ENCODE data around the gene ABCA9. TPM values are rescaled to one million over a fixed set of nuclear protein-coding genes. Genes with fewer than 3 reads are reported as not detected.
"Not testable (repeated sequence)": the region's sequence is repeated elsewhere in the genome, so short reads cannot be mapped to it uniquely, and the experiment has no call there.

ABCA9 gene
- total RNA-seq, 4 donors from 2014 or later, result 5.8 to 23.8 (median 13.9) TPM

DNA sequence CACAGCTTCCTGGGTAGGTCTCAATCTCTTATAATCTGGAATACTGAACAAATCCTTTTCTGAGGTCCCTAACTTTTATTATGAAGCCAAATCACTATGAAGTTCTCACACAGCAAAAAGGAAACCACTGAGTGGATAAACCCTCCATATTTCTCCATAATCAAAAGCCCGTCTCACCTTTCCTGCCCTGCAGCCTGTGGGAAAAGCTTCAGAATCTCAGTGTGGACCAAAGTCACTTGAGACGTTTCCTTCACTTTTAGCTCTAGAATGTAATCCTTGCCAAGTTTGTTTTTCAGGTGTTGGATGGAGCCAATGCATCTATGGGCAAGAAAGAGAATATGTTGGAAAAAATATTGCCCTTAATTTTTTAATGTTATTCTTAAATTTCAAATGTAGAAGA, 22.0 kb upstream of the ABCA9 start:
- H3K9me3 ChIP-seq, result no peaks in the 10 kb centered on the region

DNA sequence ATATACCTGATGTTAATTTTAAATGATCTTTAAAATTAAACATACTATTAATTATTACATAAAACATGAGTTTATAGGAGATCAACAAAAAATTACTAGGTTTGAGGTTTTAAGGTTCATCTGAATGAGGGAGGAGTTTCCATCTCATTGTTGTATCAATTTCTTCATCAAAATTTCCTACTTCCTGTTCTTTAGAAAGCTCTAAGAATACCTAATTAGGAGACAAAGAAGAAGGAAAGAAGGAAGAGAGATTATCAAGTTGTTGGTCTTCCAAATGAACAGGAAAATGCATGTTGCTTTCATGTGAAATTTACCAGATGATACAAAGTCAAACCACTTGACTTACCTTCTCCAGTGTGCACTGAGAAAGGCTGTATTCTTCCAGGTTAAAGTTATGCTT, 18.1 kb upstream of the ABCA9 start:
- TF ChIP-seq, protein P1, sequence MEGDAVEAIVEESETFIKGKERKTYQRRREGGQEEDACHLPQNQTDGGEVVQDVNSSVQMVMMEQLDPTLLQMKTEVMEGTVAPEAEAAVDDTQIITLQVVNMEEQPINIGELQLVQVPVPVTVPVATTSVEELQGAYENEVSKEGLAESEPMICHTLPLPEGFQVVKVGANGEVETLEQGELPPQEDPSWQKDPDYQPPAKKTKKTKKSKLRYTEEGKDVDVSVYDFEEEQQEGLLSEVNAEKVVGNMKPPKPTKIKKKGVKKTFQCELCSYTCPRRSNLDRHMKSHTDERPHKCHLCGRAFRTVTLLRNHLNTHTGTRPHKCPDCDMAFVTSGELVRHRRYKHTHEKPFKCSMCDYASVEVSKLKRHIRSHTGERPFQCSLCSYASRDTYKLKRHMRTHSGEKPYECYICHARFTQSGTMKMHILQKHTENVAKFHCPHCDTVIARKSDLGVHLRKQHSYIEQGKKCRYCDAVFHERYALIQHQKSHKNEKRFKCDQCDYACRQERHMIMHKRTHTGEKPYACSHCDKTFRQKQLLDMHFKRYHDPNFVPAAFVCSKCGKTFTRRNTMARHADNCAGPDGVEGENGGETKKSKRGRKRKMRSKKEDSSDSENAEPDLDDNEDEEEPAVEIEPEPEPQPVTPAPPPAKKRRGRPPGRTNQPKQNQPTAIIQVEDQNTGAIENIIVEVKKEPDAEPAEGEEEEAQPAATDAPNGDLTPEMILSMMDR (IDR thresholded peaks at IDR 0.05), result no peak
- TF ChIP-seq POLR2AphosphoS5 (IDR thresholded peaks at IDR 0.05) (no peak), EP300 (IDR thresholded peaks at IDR 0.05; ENCODE audit: low read depth) (no peak), POLR2A (IDR thresholded peaks at IDR 0.05) (no peak)
- DNase-seq, result no peak
- H3K36me3 ChIP-seq, result peaks cover 0 to 9% (median 4%) of the 10 kb centered on the region in 4 donors
- intact Hi-C loops (cut with DNase I; ENCODE audit: low total_unique reads) (no loop called here), in situ Hi-C loops (cut with MboI; ENCODE audit: low pct_ligation_motif_present in 1 of 4, low pct_unique_long_range_greater_than_20kb in 1 of 4, low sequenced_read_pairs in 3 of 4) (loop anchor here in 1 of 4 donors (25.0 kb wide), 1 partner anchor 108 kb away; no protein-coding TSS in a partner anchor)
- no peak overlapping the region for H3K4me3 ChIP-seq
- no peaks in the 10 kb centered on the region for H3K9me3 ChIP-seq
- no peak overlapping the region for H3K27ac ChIP-seq
- H3K4me1 ChIP-seq, result no peaks in the 10 kb centered on the region
- no peaks in the 10 kb centered on the region for H3K27me3 ChIP-seq

More for the DNA sequence above, 22.0 kb upstream of the ABCA9 start:
- TF ChIP-seq EP300 (IDR thresholded peaks at IDR 0.05; ENCODE audit: low read depth), result no peak
- no peak for TF ChIP-seq POLR2A (IDR thresholded peaks at IDR 0.05)
- TF ChIP-seq POLR2AphosphoS5 (IDR thresholded peaks at IDR 0.05), result no peak
- TF ChIP-seq, protein P1 (IDR thresholded peaks at IDR 0.05), result no peak
- DNase-seq, result no peak
- H3K27ac ChIP-seq, result no peak overlapping the region
- intact Hi-C loops (cut with DNase I; ENCODE audit: low total_unique reads), result no loop called here
- in situ Hi-C loops (cut with MboI; ENCODE audit: low pct_ligation_motif_present in 1 of 4, low pct_unique_long_range_greater_than_20kb in 1 of 4, low sequenced_read_pairs in 3 of 4), result loop anchor here in 1 of 4 donors (25.0 kb wide), 1 partner anchor 105 kb away; no protein-coding TSS in a partner anchor
- H3K4me1 ChIP-seq, result no peaks in the 10 kb centered on the region
- H3K4me3 ChIP-seq, result no peak overlapping the region
- WGBS, 2 donors (ENCODE audit: low coverage in 1 of 2), result 94% methylated on average over 2 of the region's 2 CpGs; no CpG with 5 or more reads in 1 of the 2 donors
- H3K27me3 ChIP-seq, result no peaks in the 10 kb centered on the region
- peaks cover 0 to 9% (median 4%) of the 10 kb centered on the region in 4 donors for H3K36me3 ChIP-seq

DNA sequence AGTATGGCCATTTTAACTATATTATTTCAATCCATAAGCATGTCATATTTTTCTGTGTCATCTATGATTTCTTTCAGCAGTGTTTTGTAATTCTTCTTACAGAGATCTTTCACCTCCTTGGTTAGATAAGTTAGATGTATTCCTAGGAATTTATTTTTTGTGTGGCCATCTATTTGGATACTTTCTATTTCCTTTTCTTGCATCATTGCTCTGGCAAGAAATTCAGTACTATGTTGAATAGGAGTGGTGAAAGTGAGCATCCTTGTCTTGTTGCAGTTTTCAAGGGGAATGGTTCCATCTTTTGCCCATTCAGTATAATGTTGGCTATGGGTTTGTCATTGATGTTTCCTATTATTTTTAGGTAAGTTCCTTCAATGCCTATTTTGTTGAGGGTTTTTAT, 15.1 kb upstream of the ABCA9 start:
- peaks cover 0 to 5% (median 2%) of the 10 kb centered on the region in 4 donors for H3K4me1 ChIP-seq
- TF ChIP-seq POLR2A (IDR thresholded peaks at IDR 0.05) (no peak), EP300 (IDR thresholded peaks at IDR 0.05; ENCODE audit: low read depth) (no peak), POLR2AphosphoS5 (IDR thresholded peaks at IDR 0.05) (no peak)
- TF ChIP-seq, protein P1 (IDR thresholded peaks at IDR 0.05), result no peak
- no peak overlapping the region for H3K4me3 ChIP-seq
- in situ Hi-C loops (cut with MboI; ENCODE audit: low pct_ligation_motif_present in 1 of 4, low pct_unique_long_range_greater_than_20kb in 1 of 4, low sequenced_read_pairs in 3 of 4), result loop anchor here in 1 of 4 donors (25.0 kb wide), 1 partner anchor 111 kb away; no protein-coding TSS in a partner anchor
- no peaks in the 10 kb centered on the region for H3K27me3 ChIP-seq
- intact Hi-C loops (cut with DNase I; ENCODE audit: low total_unique reads), result no loop called here
- H3K27ac ChIP-seq, result no peak overlapping the region
- H3K9me3 ChIP-seq, result no peaks in the 10 kb centered on the region
- DNase-seq, result no peak
- H3K36me3 ChIP-seq, result no peaks in the 10 kb centered on the region

DNA sequence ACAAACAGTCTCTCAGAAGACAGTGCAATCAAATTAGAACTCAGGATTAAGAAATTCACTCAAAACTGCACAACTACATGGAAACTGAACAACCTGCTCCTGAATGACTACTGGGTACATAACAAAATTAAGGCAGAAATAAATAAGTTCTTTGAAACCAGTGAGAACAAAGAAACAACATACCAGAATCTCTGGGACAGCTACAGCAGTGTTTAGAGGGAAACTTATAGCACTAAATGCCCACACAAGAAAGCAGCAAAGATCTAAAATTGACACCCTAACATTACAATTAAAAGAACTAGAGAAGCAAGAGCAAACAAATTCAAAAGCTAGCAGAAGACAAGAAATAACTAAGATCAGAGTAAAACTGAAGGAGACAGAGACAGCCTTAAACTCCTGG, 12.7 kb upstream of the ABCA9 start:
- H3K9me3 ChIP-seq; DNase-seq; H3K27me3 ChIP-seq; H3K36me3 ChIP-seq; H3K4me1 ChIP-seq; intact Hi-C loops (cut with DNase I; ENCODE audit: low total_unique reads); H3K27ac ChIP-seq; in situ Hi-C loops (cut with MboI; ENCODE audit: low pct_ligation_motif_present in 1 of 4, low pct_unique_long_range_greater_than_20kb in 1 of 4, low sequenced_read_pairs in 3 of 4); H3K4me3 ChIP-seq: not testable (repeated sequence)

DNA sequence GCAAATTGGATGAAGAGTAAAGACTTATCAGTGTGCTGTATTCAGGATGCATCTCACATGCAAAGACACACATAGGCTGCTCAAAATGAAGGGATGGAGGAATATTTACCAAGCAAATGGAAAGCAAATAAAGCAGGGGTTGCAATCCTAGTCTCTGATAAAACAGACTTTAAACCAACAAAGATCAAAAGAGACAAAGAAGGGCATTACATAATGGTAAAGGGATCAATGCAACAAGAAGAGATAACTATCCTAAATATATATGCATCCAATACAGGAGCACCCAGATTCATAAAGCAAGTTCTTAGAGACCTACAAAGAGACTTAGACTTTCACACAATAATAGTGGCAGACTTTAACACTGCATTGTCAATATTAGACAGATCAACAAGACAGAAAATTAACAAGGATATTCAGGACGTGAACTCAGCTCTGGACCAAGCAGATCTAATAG, 12.1 kb upstream of the ABCA9 start:
- H3K4me1 ChIP-seq; H3K36me3 ChIP-seq; H3K4me3 ChIP-seq; H3K27me3 ChIP-seq; intact Hi-C loops (cut with DNase I; ENCODE audit: low total_unique reads); H3K9me3 ChIP-seq; in situ Hi-C loops (cut with MboI; ENCODE audit: low pct_ligation_motif_present in 1 of 4, low pct_unique_long_range_greater_than_20kb in 1 of 4, low sequenced_read_pairs in 3 of 4); DNase-seq; H3K27ac ChIP-seq: not testable (repeated sequence)
- 79 to 86% methylated on average over 1 of the region's 1 CpG for WGBS, 2 donors (ENCODE audit: low coverage in 1 of 2)

DNA sequence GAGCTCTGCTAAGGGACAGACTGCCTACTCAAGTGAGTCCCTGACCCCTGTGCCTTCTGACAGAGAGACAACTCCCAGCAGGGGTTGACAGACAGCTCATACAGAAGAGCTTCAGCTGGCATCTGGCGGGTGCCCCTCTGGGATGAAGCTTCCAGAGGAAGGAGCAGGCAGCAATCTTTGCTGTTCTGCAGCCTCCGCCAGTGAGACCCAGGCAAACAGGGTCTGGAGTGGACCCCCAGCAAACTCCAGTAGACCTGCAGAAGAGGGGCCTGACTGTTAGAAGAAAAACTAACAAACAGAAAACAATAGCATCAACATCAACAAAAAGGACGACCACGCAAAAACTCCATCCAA, 10.5 kb upstream of the ABCA9 start:
- H3K9me3 ChIP-seq; H3K4me3 ChIP-seq; in situ Hi-C loops (cut with MboI; ENCODE audit: low pct_ligation_motif_present in 1 of 4, low pct_unique_long_range_greater_than_20kb in 1 of 4, low sequenced_read_pairs in 3 of 4); H3K4me1 ChIP-seq; intact Hi-C loops (cut with DNase I; ENCODE audit: low total_unique reads); H3K27ac ChIP-seq; H3K36me3 ChIP-seq; H3K27me3 ChIP-seq; DNase-seq: not testable (repeated sequence)
- 86 to 100% methylated on average over 1 to 4 of the region's 4 CpGs for WGBS, 2 donors (ENCODE audit: low coverage in 1 of 2)

DNA sequence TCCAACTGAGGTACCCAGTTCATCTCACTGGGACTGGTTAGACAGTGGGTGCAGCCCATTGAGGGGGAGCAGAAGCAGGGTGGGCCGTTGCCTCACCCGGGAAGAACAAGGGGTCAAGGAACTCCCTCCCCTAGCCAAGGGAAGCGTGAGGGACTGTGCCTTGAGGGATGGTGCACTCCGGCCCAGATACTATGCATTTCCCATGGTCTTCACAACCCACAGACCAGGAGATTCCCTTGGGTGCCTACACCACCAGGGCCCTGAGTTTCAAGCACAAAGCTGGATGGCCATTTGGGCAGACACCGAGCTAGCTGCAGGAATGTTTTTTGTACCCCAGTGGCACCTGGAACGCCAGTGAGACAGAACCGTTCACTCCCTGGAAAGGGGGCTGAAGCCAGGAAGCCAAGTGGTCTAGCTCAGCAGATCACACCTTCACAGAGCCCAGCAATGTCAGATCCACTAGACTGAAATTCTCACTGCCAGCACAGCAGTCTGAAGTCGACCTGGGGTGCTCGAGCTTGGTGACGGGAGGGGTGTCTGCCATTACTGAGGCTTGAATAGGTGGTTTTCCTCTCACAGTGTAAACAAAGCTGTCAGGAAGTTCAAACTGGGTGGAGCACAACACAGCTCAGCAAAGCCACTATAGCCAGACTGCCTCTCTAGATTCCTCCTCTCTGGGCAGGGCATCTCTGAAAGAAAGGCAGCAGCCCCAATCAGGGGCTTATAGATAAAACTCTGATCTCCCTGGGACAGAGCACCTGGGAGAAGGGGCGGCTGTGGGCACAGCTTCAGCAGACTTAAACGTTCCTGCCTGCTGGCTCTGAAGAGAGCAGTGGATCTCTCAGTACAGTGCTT, 9.9 kb upstream of the ABCA9 start:
- H3K4me3 ChIP-seq; H3K9me3 ChIP-seq; H3K27me3 ChIP-seq; H3K36me3 ChIP-seq; H3K27ac ChIP-seq; in situ Hi-C loops (cut with MboI; ENCODE audit: low pct_ligation_motif_present in 1 of 4, low pct_unique_long_range_greater_than_20kb in 1 of 4, low sequenced_read_pairs in 3 of 4); DNase-seq; H3K4me1 ChIP-seq; intact Hi-C loops (cut with DNase I; ENCODE audit: low total_unique reads): not testable (repeated sequence)
- 53 to 81% methylated on average over 4 to 9 of the region's 12 CpGs for whole genome bisulfite sequencing, 2 donors (ENCODE audit: low coverage in 1 of 2)

All from transverse colon (tissue), 4 donors.